PC-9 (cell line): Measurements from ENCODE around the gene EIF4E.

Experiments
- EZH2 ChIP-seq: fragments of 200-600 bp; sonication (generic); IDR thresholded peaks from 2 replicates; pipeline ENCODE4 v1.8.0; 2017; ENCODE audit warnings: antibody characterized with exemption, low read depth
- TF ChIP-seq, protein P1 (sequence below): fragments of 200-600 bp; sonication (generic); conservative IDR thresholded peaks from 2 replicates; pipeline ENCODE4 v1.6.1; 2017; ENCODE audit warnings: mixed run types, antibody characterized with exemption, mild to moderate bottlenecking, moderate library complexity

- TF ChIP-seq, protein P1, sequence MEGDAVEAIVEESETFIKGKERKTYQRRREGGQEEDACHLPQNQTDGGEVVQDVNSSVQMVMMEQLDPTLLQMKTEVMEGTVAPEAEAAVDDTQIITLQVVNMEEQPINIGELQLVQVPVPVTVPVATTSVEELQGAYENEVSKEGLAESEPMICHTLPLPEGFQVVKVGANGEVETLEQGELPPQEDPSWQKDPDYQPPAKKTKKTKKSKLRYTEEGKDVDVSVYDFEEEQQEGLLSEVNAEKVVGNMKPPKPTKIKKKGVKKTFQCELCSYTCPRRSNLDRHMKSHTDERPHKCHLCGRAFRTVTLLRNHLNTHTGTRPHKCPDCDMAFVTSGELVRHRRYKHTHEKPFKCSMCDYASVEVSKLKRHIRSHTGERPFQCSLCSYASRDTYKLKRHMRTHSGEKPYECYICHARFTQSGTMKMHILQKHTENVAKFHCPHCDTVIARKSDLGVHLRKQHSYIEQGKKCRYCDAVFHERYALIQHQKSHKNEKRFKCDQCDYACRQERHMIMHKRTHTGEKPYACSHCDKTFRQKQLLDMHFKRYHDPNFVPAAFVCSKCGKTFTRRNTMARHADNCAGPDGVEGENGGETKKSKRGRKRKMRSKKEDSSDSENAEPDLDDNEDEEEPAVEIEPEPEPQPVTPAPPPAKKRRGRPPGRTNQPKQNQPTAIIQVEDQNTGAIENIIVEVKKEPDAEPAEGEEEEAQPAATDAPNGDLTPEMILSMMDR, result no peak
- no peak for TF ChIP-seq EZH2
Observed at GRCh38 chr4:98838977-98839618, 89.8 kb downstream of the EIF4E start.
